Right atrium auricular region (tissue), 2 donors: ENCODE measurements around the gene FHIT. TPM values are rescaled to one million over a fixed set of nuclear protein-coding genes. Genes with fewer than 3 reads are reported as not detected.

Experiments
- DNase-seq: peaks from one replicate; pipeline ENCODE4 v3.0.0-alpha.2; 2019; ENCODE audit warnings: low spot score
- H3K27ac ChIP-seq, 2 donors: fragments of 200-600 bp; sonication (generic); 1 replicate in 1 of 2; 2 replicates in 1 of 2; pipeline ENCODE4 v1.5.1; 2016 to 2019
- H3K27me3 ChIP-seq, 2 donors: fragments of 200-600 bp; sonication (generic); one replicate each; pipeline versions ENCODE4 v1.5.1 to v1.6.0; 2017 to 2019
- H3K36me3 ChIP-seq: fragments of 200-600 bp; sonication (generic); one replicate; pipeline ENCODE4 v1.5.1; 2016
- H3K4me1 ChIP-seq, 2 donors: fragments of 200-600 bp; sonication (generic); one replicate each; pipeline versions ENCODE4 v1.5.1 to v1.6.0; 2017 to 2019
- H3K4me3 ChIP-seq, 2 donors: fragments of 200-600 bp; sonication (generic); 1 replicate in 1 of 2; 2 replicates in 1 of 2; pipeline ENCODE4 v1.5.1; 2017 to 2019; ENCODE audit warnings: mild to moderate bottlenecking in 1 of 2, moderate library complexity in 1 of 2
- H3K9me3 ChIP-seq, 2 donors: fragments of 200-600 bp; sonication (generic); one replicate each; pipeline ENCODE4 v1.5.1; 2019
- total RNA-seq, 2 donors: library from RNA; depleted of rRNA; stranded (reverse); fragments of >200 nt; gene quantifications; one replicate each; pipeline ENCODE4 v1.1.0, GENCODE V29; 2016
- TF ChIP-seq, protein P1 (sequence below), 2 donors: fragments of 200-600 bp; sonication (generic); IDR thresholded peaks; one replicate each; pipeline ENCODE4 v1.5.1; 2019; ENCODE audit warnings: antibody characterized with exemption in 2 of 2

FHIT gene
- total RNA-seq, 2 donors from 2014 or later: 10.4 to 11.0 TPM

DNA sequence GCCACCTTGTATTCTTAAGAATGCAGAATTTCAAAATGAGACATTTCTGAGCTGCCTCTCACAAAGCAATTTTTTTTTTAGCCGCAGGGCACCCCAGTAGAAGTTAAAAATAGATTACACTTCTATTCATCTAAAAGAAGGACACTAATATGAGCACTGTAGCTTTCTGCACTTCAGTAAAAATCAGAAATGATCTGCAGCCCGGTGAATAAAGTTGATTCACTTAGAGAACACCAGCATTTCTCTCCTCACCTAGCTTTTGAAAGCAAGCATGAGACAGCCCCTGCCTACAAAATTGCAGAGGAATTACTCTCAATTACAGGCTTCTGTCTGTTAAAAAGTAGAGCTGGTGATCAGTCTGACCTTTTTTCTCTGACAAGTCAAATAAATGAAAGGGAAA, 1062.4 kb downstream of the FHIT start:
- no peak overlapping the region for H3K4me3 ChIP-seq
- H3K4me1 ChIP-seq: peaks cover 0 to 3% of the 10 kb centered on the region in 2 donors
- no peak for DNase-seq
- no peaks in the 10 kb centered on the region for H3K9me3 ChIP-seq
- H3K36me3 ChIP-seq: no peaks in the 10 kb centered on the region
- TF ChIP-seq, protein P1, sequence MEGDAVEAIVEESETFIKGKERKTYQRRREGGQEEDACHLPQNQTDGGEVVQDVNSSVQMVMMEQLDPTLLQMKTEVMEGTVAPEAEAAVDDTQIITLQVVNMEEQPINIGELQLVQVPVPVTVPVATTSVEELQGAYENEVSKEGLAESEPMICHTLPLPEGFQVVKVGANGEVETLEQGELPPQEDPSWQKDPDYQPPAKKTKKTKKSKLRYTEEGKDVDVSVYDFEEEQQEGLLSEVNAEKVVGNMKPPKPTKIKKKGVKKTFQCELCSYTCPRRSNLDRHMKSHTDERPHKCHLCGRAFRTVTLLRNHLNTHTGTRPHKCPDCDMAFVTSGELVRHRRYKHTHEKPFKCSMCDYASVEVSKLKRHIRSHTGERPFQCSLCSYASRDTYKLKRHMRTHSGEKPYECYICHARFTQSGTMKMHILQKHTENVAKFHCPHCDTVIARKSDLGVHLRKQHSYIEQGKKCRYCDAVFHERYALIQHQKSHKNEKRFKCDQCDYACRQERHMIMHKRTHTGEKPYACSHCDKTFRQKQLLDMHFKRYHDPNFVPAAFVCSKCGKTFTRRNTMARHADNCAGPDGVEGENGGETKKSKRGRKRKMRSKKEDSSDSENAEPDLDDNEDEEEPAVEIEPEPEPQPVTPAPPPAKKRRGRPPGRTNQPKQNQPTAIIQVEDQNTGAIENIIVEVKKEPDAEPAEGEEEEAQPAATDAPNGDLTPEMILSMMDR (IDR thresholded peaks at IDR 0.05): no peak
- H3K27me3 ChIP-seq: no peaks in the 10 kb centered on the region
- H3K27ac ChIP-seq: no peak overlapping the region

DNA sequence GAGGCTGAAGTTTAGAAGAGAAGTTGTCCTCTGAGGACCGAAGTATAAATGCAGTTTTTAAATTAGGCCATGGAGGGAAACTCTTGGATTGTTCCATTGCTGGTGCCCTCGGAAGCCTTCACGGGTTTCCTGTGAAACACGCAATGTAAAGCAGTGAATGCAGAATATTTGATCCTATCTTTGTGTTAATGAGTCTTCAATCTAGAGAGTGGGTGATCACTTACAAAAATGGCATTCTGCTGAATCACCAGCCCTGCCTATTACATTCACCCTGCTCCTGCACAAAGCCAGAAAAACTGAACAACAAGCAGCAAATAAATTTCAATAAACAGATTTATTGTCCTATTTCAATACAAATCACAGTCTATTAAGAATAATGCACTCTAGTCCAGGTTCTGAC, 1063.9 kb downstream of the FHIT start:
- H3K4me1 ChIP-seq: peaks cover 0 to 3% of the 10 kb centered on the region in 2 donors
- no peaks in the 10 kb centered on the region for H3K27me3 ChIP-seq
- no peak overlapping the region for H3K4me3 ChIP-seq
- TF ChIP-seq, protein P1 (IDR thresholded peaks at IDR 0.05): no peak
- DNase-seq: no peak
- no peak overlapping the region for H3K27ac ChIP-seq
- H3K9me3 ChIP-seq: no peaks in the 10 kb centered on the region
- H3K36me3 ChIP-seq: no peaks in the 10 kb centered on the region

DNA sequence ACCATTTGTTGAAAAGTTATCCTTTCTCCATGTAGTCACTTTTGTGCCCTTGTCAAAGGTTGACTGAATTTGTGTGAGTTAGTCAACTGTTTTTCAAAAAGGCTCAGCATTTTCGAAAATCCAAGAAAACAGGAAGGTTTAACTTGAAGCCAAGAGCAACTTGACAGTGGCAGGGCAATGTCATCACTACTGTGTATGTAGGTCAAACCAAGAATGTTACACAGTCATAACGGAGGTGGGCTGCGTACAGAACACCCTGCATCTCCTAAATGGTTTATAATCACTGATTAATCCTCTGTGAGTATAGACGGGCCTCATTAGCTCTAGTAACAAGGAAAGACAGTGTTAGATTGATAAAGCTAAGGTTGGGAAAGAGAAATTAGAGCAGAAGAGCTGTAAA, 1064.9 kb downstream of the FHIT start:
- H3K36me3 ChIP-seq: no peaks in the 10 kb centered on the region
- H3K4me3 ChIP-seq: no peak overlapping the region
- H3K9me3 ChIP-seq: no peaks in the 10 kb centered on the region
- TF ChIP-seq, protein P1 (IDR thresholded peaks at IDR 0.05): no peak
- no peaks in the 10 kb centered on the region for H3K27me3 ChIP-seq
- H3K27ac ChIP-seq: no peak overlapping the region
- DNase-seq: no peak
- peaks cover 0 to 3% of the 10 kb centered on the region in 2 donors for H3K4me1 ChIP-seq

DNA sequence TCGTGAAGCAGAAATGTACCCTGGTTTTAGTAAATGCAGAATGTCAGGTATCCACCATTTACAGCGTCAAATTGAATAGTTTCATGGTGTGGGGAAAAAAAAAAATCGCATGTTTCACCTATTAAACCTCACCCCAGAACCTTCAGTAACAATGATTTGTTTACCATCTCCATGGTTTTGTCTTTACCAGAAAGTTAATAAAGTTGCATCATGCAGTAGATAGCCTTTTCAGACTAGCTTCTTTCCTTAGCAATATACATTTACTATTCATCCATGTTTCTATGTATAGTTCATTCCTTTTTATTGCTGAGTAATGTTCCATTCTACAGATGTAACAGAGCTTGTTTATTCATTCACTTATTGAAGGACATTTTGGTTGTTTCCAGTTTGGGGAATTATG, 1066.1 kb downstream of the FHIT start:
- Histone ChIP-seq H3K27me3 (no peaks in the 10 kb centered on the region), H3K4me1 (peaks cover 0 to under 1% of the 10 kb centered on the region in 2 donors), H3K36me3 (no peaks in the 10 kb centered on the region), H3K27ac (no peak overlapping the region), H3K9me3 (no peaks in the 10 kb centered on the region), H3K4me3 (no peak overlapping the region)
- no peak for DNase-seq
- TF ChIP-seq, protein P1 (IDR thresholded peaks at IDR 0.05): no peak

DNA sequence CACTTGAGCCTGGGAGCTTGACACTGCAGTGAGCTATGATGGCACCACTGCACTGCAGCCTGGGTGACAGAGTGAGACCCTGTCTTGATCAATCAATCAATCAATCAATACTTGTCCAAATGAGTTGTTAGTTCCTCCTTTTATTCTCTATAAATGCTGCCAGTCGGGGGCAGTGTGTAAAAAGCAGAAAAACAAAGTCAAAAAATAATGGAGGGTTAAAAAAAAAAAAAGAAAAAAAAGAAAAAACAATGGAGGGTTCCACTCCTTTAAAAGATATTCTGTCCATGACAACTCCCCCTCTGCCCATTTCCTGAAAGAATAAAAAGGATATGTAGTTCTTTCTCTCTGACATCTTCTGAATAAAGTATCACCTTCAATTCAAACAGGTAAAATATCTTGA, 1068.6 kb downstream of the FHIT start:
- H3K36me3 ChIP-seq: no peaks in the 10 kb centered on the region
- no peaks in the 10 kb centered on the region for H3K27me3 ChIP-seq
- no peaks in the 10 kb centered on the region for H3K9me3 ChIP-seq
- no peaks in the 10 kb centered on the region for H3K4me1 ChIP-seq
- H3K27ac ChIP-seq: no peak overlapping the region
- no peak overlapping the region for H3K4me3 ChIP-seq
- no peak for DNase-seq
- TF ChIP-seq, protein P1 (IDR thresholded peaks at IDR 0.05): no peak

DNA sequence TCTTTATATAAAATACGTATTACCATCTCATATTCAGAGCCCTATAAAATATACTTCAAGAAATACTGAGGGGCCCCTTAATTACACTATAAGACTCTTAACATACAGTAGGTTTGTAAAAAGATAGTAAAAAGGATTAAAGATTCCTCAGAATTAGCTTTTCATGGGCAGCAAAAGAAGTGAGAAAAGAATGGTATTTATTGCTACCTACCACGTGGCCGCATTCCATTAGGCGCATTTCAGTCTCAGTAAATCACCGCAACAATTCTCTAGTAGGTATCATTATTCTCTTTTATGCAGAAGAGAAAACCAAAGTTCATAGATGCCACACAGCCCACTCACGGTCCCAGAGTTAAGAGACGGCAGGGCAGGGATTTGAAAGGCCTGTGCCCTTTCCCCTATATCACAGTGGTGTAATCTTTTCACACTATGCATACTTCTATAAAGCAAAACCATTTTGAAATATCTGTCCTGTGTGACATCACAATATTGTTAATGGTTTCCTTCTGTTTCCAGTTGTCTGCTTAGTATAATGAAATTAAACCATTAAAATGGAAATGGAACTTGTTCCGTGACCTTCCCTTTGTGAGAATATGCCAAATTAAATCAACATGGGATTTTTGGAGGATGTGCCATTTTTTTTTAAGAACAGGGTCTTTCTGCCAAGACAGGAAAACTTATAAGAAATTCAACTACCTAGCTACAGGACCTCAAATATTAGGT, 1072.2 kb downstream of the FHIT start:
- Histone ChIP-seq H3K27ac (no peak overlapping the region), H3K9me3 (no peaks in the 10 kb centered on the region), H3K27me3 (no peaks in the 10 kb centered on the region), H3K4me3 (no peak overlapping the region), H3K4me1 (no peaks in the 10 kb centered on the region), H3K36me3 (no peaks in the 10 kb centered on the region)
- TF ChIP-seq, protein P1 (IDR thresholded peaks at IDR 0.05): no peak
- no peak for DNase-seq
